Glutamatergic neuron (in vitro differentiated cells): ENCODE measurements around the gene FCGR3B. TPM values are rescaled to one million over a fixed set of nuclear protein-coding genes. Genes with fewer than 3 reads are reported as not detected.
"Not testable (repeated sequence)": the region's sequence is repeated elsewhere in the genome, so short reads cannot be mapped to it uniquely, and the experiment has no call there.

ENCODE experiments used
- DNase-seq: peaks from one replicate; pipeline ENCODE4 v3.0.0; 2022
- H3K27ac Mint-ChIP-seq: one replicate; pipeline ENCODE4 v1.8.0; 2020; ENCODE audit warnings: mild to moderate bottlenecking, mixed read lengths, inconsistent platforms; ENCODE audit not compliant: unreplicated experiment
- H3K27me3 Mint-ChIP-seq: one replicate; pipeline ENCODE4 v1.8.0; 2020; ENCODE audit warnings: mild to moderate bottlenecking, moderate library complexity, mixed read lengths, inconsistent platforms; ENCODE audit not compliant: unreplicated experiment
- H3K36me3 Mint-ChIP-seq: one replicate; pipeline ENCODE4 v1.8.0; 2020; ENCODE audit warnings: mild to moderate bottlenecking, mixed read lengths, inconsistent platforms; ENCODE audit not compliant: unreplicated experiment
- H3K4me1 Mint-ChIP-seq: one replicate; pipeline ENCODE4 v1.8.0; 2020; ENCODE audit warnings: mild to moderate bottlenecking, low read depth, mixed read lengths, inconsistent platforms; ENCODE audit not compliant: unreplicated experiment
- H3K4me3 Mint-ChIP-seq: one replicate; pipeline ENCODE4 v1.8.0; 2020; ENCODE audit warnings: mild to moderate bottlenecking, mixed read lengths, inconsistent platforms; ENCODE audit not compliant: unreplicated experiment
- H3K9me3 Mint-ChIP-seq: one replicate; pipeline ENCODE4 v1.8.0; 2020; ENCODE audit warnings: mild to moderate bottlenecking, moderate library complexity, mixed read lengths, inconsistent platforms; ENCODE audit not compliant: unreplicated experiment
- CTCF ChIP-seq: fragments of 200-600 bp; sonication (generic); IDR thresholded peaks from one replicate; pipeline ENCODE4 v1.5.0; 2021; ENCODE audit not compliant: partially characterized antibody, unreplicated experiment
- total RNA-seq: library from RNA; stranded (reverse); fragmentation: NEBNext Ultra II Directional; extraction: Animal tissue kit (Norgen Biotek cat#: 25700); gene quantifications from one replicate; pipeline ENCODE4 v1.2.1, GENCODE V29; 2021; ENCODE audit not compliant: unreplicated experiment

Gene FCGR3B
- total RNA-seq, 1 donor from 2014 or later = not detected

GRCh38 chr1:161664689-161665088, 33.7 kb upstream of the FCGR3B start:
- not testable (repeated sequence) for H3K4me1 Mint-ChIP-seq

DNA sequence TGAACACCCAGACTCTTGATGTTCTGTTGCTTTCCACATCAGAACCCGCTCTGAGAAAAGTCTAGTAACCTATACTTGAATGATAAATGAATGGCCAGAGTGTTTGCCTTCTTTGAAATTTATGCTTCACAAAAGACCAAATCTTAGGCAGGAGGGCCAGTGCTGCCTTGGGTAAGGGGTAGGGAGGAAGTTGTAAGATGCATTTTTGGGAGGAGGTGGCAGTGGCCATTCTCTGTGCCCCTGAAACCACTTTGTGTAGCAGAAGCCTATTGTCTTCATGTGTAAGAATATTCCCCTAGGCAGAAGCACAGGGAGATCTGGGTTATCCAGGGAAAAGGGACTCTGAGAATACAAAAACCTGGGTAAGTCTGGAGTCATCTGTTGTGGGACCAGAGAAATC, 32.6 kb upstream of the FCGR3B start:
- not testable (repeated sequence) for H3K4me3 Mint-ChIP-seq, H3K36me3 Mint-ChIP-seq, DNase-seq, H3K27ac Mint-ChIP-seq, H3K9me3 Mint-ChIP-seq, H3K27me3 Mint-ChIP-seq, H3K4me1 Mint-ChIP-seq

More at GRCh38 chr1:161664689-161665088, 33.7 kb upstream of the FCGR3B start:
- not testable (repeated sequence) for H3K27ac Mint-ChIP-seq, DNase-seq, H3K27me3 Mint-ChIP-seq, H3K4me3 Mint-ChIP-seq, H3K36me3 Mint-ChIP-seq, H3K9me3 Mint-ChIP-seq

- DNase-seq, H3K27ac Mint-ChIP-seq, H3K9me3 Mint-ChIP-seq, H3K27me3 Mint-ChIP-seq, H3K4me3 Mint-ChIP-seq, H3K36me3 Mint-ChIP-seq, H3K4me1 Mint-ChIP-seq: not testable (repeated sequence)
Observed at GRCh38 chr1:161662684-161663339, 31.8 kb upstream of the FCGR3B start, which contains the start of gene FCGR2B. TSS of gene FCGR2B (plus strand) at chr1:161663143. CDS start at chr1:161663242, 99 bp downstream.

GRCh38 chr1:161661660-161662311, 30.8 kb upstream of the FCGR3B start:
- H3K36me3 Mint-ChIP-seq, H3K9me3 Mint-ChIP-seq, H3K27me3 Mint-ChIP-seq, H3K4me3 Mint-ChIP-seq, DNase-seq, H3K4me1 Mint-ChIP-seq, H3K27ac Mint-ChIP-seq: not testable (repeated sequence)

GRCh38 chr1:161658524-161658923, 27.5 kb upstream of the FCGR3B start:
- not testable (repeated sequence) for DNase-seq, H3K36me3 Mint-ChIP-seq, H3K27me3 Mint-ChIP-seq, H3K4me1 Mint-ChIP-seq, H3K9me3 Mint-ChIP-seq, H3K27ac Mint-ChIP-seq, H3K4me3 Mint-ChIP-seq

- not testable (repeated sequence) for H3K9me3 Mint-ChIP-seq, H3K4me3 Mint-ChIP-seq, H3K27me3 Mint-ChIP-seq, H3K4me1 Mint-ChIP-seq, H3K27ac Mint-ChIP-seq, H3K36me3 Mint-ChIP-seq, DNase-seq
Observed at GRCh38 chr1:161653971-161654370, 23.0 kb upstream of the FCGR3B start.

- H3K9me3 Mint-ChIP-seq, H3K27me3 Mint-ChIP-seq, DNase-seq, H3K4me3 Mint-ChIP-seq, H3K27ac Mint-ChIP-seq, H3K36me3 Mint-ChIP-seq, H3K4me1 Mint-ChIP-seq: not testable (repeated sequence)
Observed at GRCh38 chr1:161653541-161653940, 22.6 kb upstream of the FCGR3B start.

DNA sequence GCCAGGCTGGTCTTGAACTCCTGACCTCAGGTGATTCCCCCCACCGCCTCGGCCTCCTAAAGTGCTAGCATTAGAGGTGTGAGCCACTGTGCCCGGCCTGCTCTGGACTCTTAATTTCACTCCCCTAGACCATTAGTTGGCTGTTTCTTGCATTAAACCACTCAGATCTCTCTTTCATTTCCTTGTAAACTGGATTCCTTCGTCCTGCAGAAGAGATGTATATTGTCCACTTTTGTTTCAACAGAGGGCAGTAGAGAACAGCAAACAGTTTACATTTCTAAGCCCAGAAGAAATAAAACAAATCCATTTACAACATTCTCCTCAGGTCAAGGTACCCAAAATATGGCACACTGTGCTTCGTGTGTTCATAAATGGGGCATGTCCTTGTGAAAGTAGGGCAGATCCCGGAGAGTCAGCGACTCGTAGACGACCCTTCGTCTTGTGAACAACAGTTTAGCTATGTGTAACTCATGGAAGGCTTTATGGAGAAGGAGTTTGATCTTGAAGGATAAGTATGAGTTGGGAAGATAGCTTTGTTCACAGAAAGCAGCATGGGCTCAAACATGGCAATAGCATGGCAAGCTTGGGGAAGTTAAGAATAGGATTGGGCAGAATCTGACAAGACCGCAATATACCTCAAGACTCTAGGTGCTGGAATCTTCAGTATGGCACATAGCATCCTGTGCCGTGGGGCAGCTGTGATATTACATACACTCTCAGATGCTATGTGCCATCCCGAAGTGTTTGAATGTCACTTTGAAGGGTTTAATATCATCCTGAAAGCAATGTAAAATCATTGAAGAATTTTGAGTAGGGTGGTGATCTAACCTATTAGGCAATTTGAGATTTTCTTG, 16.8 kb upstream of the FCGR3B start:
- H3K27me3 Mint-ChIP-seq, DNase-seq, H3K4me1 Mint-ChIP-seq, H3K4me3 Mint-ChIP-seq, H3K27ac Mint-ChIP-seq, H3K9me3 Mint-ChIP-seq, H3K36me3 Mint-ChIP-seq: not testable (repeated sequence)
- TF ChIP-seq CTCF = peak; percentile 22

DNA sequence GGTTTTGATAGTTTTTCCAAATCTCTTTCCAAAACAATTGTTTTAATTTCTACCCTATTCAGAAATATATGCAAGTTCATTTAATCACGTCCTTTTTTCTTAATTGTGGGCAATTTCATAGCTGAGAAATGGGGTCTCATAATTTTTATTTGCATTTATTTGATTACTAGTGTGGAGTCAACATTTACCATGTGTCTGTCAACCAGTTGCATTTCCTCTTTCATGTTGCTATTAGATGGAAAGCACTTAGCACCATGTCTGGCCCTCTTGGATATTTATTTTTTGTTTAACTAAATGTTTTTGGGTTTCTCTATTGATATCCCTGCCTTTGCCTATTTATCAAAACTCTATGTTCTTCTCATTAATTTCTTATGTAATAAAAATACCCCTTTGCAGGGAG, 13.9 kb upstream of the FCGR3B start:
- H3K27me3 Mint-ChIP-seq, H3K27ac Mint-ChIP-seq, H3K36me3 Mint-ChIP-seq: not testable (repeated sequence)

GRCh38 chr1:161643481-161644208, 12.7 kb upstream of the FCGR3B start:
- H3K36me3 Mint-ChIP-seq, H3K9me3 Mint-ChIP-seq, H3K27ac Mint-ChIP-seq, H3K4me3 Mint-ChIP-seq, H3K27me3 Mint-ChIP-seq, DNase-seq, H3K4me1 Mint-ChIP-seq: not testable (repeated sequence)

More for the DNA sequence above, 13.9 kb upstream of the FCGR3B start:
- H3K4me3 Mint-ChIP-seq, H3K4me1 Mint-ChIP-seq, DNase-seq, H3K9me3 Mint-ChIP-seq: not testable (repeated sequence)
